ENCODE results near the gene HILPDA. TPM values are rescaled to one million over a fixed set of nuclear protein-coding genes. Genes with fewer than 3 reads are reported as not detected.
A peak's percentile ranks its signal among the peaks of the same experiment; 100 is the strongest.
"Not testable (repeated sequence)": the region's sequence is repeated elsewhere in the genome, so short reads cannot be mapped to it uniquely, and the experiment has no call there.

HILPDA gene
- total and polyA plus RNA-seq, 5 experiments from 2014 or later = 2.9 to 3.8 (median 3.4) TPM

DNA sequence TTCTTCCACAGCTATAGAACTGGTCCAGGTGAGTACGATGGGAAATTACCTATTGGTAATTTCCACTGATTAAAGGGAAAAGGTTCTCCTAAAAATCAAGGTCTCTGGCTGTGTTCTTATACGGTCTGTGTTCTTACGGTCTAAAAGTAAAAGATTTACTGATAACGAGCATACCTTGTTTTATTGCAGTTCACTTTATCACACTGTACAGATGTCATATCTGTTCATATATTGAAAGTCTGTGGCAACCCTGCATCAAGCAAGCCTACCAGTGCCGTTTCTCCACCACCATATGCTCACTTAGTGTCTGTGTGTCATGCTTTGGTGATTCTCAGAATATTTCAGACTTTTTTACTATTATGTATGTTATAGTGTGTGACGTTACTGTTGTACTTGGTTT, 32.5 kb downstream of the HILPDA start:
- H3K9me3 Mint-ChIP-seq, H3K4me3 Mint-ChIP-seq, ATAC-seq, H3K4me1 Mint-ChIP-seq, H3K27me3 Mint-ChIP-seq, POLR2A ChIA-PET, DNase-seq, H3K27ac Mint-ChIP-seq: not testable (repeated sequence)
- peaks cover 0 to 80% (median 11%) of the 10 kb centered on the region in 3 donors for H3K36me3 Mint-ChIP-seq

- H3K4me1 Mint-ChIP-seq = peaks cover 0 to 2% (median 0%) of the 10 kb centered on the region in 4 donors
- no peak for DNase-seq
- no peaks in the 10 kb centered on the region for H3K27me3 Mint-ChIP-seq
- no peaks in the 10 kb centered on the region for H3K9me3 Mint-ChIP-seq
- H3K36me3 Mint-ChIP-seq = peaks cover 0 to 91% (median 14%) of the 10 kb centered on the region in 3 donors
- H3K27ac Mint-ChIP-seq = peak overlapping the region in 3 of 10 donors; percentile 5 to 40 (median 31)
- POLR2A ChIA-PET = no interaction called here
- ATAC-seq = no peak
- no peak overlapping the region for H3K4me3 Mint-ChIP-seq
Observed at GRCh38 chr7:128497405-128497804, 41.7 kb downstream of the HILPDA start.

- H3K4me3 Mint-ChIP-seq, H3K9me3 Mint-ChIP-seq, ATAC-seq, H3K27me3 Mint-ChIP-seq, DNase-seq, POLR2A ChIA-PET: not testable (repeated sequence)
- peaks cover 0 to 38% (median 3%) of the 10 kb centered on the region in 3 donors for H3K36me3 Mint-ChIP-seq
- H3K4me1 Mint-ChIP-seq = peaks cover 6 to 23% (median 15%) of the 10 kb centered on the region in 4 donors
- peak overlapping the region in 1 of 10 donors; percentile 21 for H3K27ac Mint-ChIP-seq
Observed at GRCh38 chr7:128505416-128505815, 49.7 kb downstream of the HILPDA start.

DNA sequence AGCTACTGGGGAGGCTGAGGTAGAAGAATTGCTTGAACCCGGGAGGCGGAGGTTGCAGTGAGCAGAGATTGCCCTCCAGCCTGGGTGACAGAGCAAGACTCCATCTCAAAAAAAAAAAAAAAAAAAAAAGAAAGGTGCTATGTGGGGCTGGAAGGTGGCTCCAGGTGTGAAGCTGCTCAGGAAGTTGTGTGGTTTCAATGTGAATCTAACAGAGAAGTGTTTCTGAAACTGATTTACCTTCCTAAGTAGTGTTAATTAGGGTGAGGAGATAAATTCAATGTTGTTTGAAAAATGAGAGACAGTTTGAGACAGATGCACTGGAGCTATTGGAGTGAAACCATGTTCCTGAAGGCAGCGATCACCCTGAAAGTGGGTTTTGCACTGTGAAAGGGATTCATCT, 51.1 kb downstream of the HILPDA start:
- peak in 1 of 2 donors; percentile 22 for ATAC-seq
- Mint-ChIP-seq H3K4me3 (peak overlapping the region in 3 of 10 donors; percentile 6 to 14 (median 7)), H3K36me3 (peaks cover 0 to 24% (median 3%) of the 10 kb centered on the region in 3 donors), H3K27ac (peak overlapping the region in 8 of 10 donors; percentile 1 to 91 (median 58)), H3K4me1 (peaks cover 6 to 23% (median 15%) of the 10 kb centered on the region in 4 donors)
- POLR2A ChIA-PET = interaction anchor here (1.3 kb wide), 1 partner anchor 31 kb away, joined by 3 read pairs; no protein-coding TSS in a partner anchor
- peak in 1 of 10 donors; percentile 22 for DNase-seq
- H3K9me3 Mint-ChIP-seq, H3K27me3 Mint-ChIP-seq: not testable (repeated sequence)

DNA sequence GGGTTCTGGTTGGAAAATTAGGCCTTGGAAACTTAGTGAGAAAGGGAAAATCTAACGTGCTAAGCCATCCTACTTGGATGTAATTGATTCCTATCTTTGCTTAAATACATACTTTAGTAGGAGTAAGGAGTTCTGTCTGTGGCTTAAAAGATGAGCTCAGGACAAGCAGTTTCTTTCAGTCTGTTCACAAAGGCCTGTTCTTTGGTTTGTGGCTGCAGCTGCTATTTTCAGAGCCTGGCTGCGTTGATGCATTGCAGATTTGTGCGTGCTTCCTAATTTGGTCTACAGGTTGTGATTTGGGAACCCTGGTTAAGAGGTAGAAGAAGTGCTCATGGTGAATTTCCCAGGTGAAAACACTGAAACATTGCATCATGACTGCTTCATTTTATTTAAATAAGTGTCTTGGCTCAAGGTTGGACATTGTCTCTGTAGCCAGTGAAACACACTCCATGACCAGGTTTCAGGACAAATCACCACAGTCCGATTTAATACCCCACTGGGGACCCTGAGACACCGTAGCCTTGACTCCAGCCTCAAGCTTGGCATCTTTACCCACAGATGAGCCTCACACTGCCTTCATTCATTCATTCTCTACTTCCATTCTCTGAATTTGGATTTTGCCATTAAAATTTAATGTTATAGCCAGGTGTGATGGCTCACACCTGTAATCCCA, 51.8 kb downstream of the HILPDA start:
- POLR2A ChIA-PET = interaction anchor here (1.3 kb wide), 1 partner anchor 31 kb away, joined by 3 read pairs; no protein-coding TSS in a partner anchor
- H3K9me3 Mint-ChIP-seq, DNase-seq, ATAC-seq, H3K27me3 Mint-ChIP-seq: not testable (repeated sequence)
- H3K4me3 Mint-ChIP-seq = peak overlapping the region in 2 of 10 donors; percentile 6 to 7
- H3K36me3 Mint-ChIP-seq = peaks cover 0 to 18% (median 0%) of the 10 kb centered on the region in 3 donors
- peaks cover 6 to 23% (median 15%) of the 10 kb centered on the region in 4 donors for H3K4me1 Mint-ChIP-seq
- peak overlapping the region in 6 of 10 donors; percentile 1 to 91 (median 57) for H3K27ac Mint-ChIP-seq

Other genes starting within 250 kb of the HILPDA start
- gene LEP, start 214.6 kb upstream of the HILPDA start, total RNA-seq = not detected
- gene LEP, start 214.6 kb upstream of the HILPDA start, polyA plus RNA-seq = not detected
- gene RBM28, start 112.0 kb upstream of the HILPDA start, total RNA-seq = 10 to 100 TPM; 48.5 to 53.8 TPM
- 1 to 10 TPM; 8.4 to 9.1 (median 8.5) TPM for gene RBM28, start 112.0 kb upstream of the HILPDA start, polyA plus RNA-seq
- under 1 TPM; 0.82 to 0.96 TPM for gene PRRT4, start 94.2 kb upstream of the HILPDA start, total RNA-seq
- under 1 TPM; 0.07 to 0.34 (median 0.19) TPM for gene PRRT4, start 94.2 kb upstream of the HILPDA start, polyA plus RNA-seq
- gene IMPDH1, start 45.9 kb upstream of the HILPDA start, total RNA-seq = 10 to 100 TPM; 36.9 to 45.0 TPM
- gene IMPDH1, start 45.9 kb upstream of the HILPDA start, polyA plus RNA-seq = 10 to 100 TPM; 30.2 to 39.5 (median 32.9) TPM
- 10 to 100 TPM; 29.2 to 38.0 TPM for gene METTL2B, start 20.9 kb downstream of the HILPDA start, total RNA-seq
- 10 to 100 TPM; 11.5 to 28.7 (median 21.3) TPM for gene METTL2B, start 20.9 kb downstream of the HILPDA start, polyA plus RNA-seq
- gene GARIN1A, start 216.4 kb downstream of the HILPDA start, total RNA-seq = 1 to 10 TPM; 2.9 to 3.6 TPM
- gene GARIN1A, start 216.4 kb downstream of the HILPDA start, polyA plus RNA-seq = under 1 TPM in 2 of 3 donors, not detected in 1; 0.02 to 0.09 TPM